ENCODE measurements around the gene CELSR3. TPM values are rescaled to one million over a fixed set of nuclear protein-coding genes. Genes with fewer than 3 reads are reported as not detected.

Gene CELSR3
- polyA plus RNA-seq, 6 donors from 2014 or later = 0.28 TPM; not detected in 5

- peak overlapping the region in 1 of 6 donors; percentile 36 for H3K27ac Mint-ChIP-seq
- H3K4me3 Mint-ChIP-seq = peak overlapping the region in 3 of 8 donors; percentile 3 to 82 (median 42)
- no peaks in the 10 kb centered on the region for H3K36me3 Mint-ChIP-seq
Observed at GRCh38 chr3:48633256-48633655, 29.4 kb downstream of the CELSR3 start.

GRCh38 chr3:48631516-48632448 lies 30.9 kb downstream of the CELSR3 start:
- H3K27me3 Mint-ChIP-seq = no peaks in the 10 kb centered on the region
- H3K36me3 Mint-ChIP-seq = no peaks in the 10 kb centered on the region
- peak overlapping the region in 1 of 6 donors; percentile 77 for H3K27ac Mint-ChIP-seq
- peaks cover 7 to 21% (median 20%) of the 10 kb centered on the region in 3 donors for H3K4me1 Mint-ChIP-seq
- DNase-seq (no peak), ATAC-seq (ENCODE audit: low read depth in 2 of 2) (no peak)
- peak overlapping the region in 1 of 8 donors; percentile 12 for H3K4me3 Mint-ChIP-seq
- no peaks in the 10 kb centered on the region for H3K9me3 Mint-ChIP-seq

More at GRCh38 chr3:48633256-48633655, 29.4 kb downstream of the CELSR3 start:
- Mint-ChIP-seq H3K9me3 (no peaks in the 10 kb centered on the region), H3K4me1 (peaks cover 7 to 24% (median 23%) of the 10 kb centered on the region in 3 donors), H3K27me3 (peaks cover 0 to 3% (median 0%) of the 10 kb centered on the region in 3 donors)
- no peak for DNase-seq
- ATAC-seq (ENCODE audit: low read depth in 2 of 2) = no peak

- Mint-ChIP-seq H3K9me3 (no peaks in the 10 kb centered on the region), H3K4me1 (peaks cover 7 to 17% (median 12%) of the 10 kb centered on the region in 3 donors), H3K27ac (no peak overlapping the region), H3K27me3 (no peaks in the 10 kb centered on the region), H3K4me3 (no peak overlapping the region), H3K36me3 (no peaks in the 10 kb centered on the region)
- DNase-seq (no peak), ATAC-seq (ENCODE audit: low read depth in 2 of 2) (no peak)
Observed at GRCh38 chr3:48630833-48631232, 31.9 kb downstream of the CELSR3 start.

- no peak overlapping the region for H3K4me3 Mint-ChIP-seq
- no peak for DNase-seq
- ATAC-seq (ENCODE audit: low read depth in 2 of 2) = no peak
- H3K9me3 Mint-ChIP-seq = no peaks in the 10 kb centered on the region
- peaks cover 5 to 12% (median 11%) of the 10 kb centered on the region in 3 donors for H3K4me1 Mint-ChIP-seq
- no peak overlapping the region for H3K27ac Mint-ChIP-seq
- H3K27me3 Mint-ChIP-seq = no peaks in the 10 kb centered on the region
- H3K36me3 Mint-ChIP-seq = no peaks in the 10 kb centered on the region
Observed at GRCh38 chr3:48630407-48630806, 32.3 kb downstream of the CELSR3 start.

- no peak for ATAC-seq (ENCODE audit: low read depth in 2 of 2)
- H3K27me3 Mint-ChIP-seq = no peaks in the 10 kb centered on the region
Observed at GRCh38 chr3:48629894-48630293, 32.8 kb downstream of the CELSR3 start.

GRCh38 chr3:48628277-48629017 lies 34.2 kb downstream of the CELSR3 start:
- H3K36me3 Mint-ChIP-seq = no peaks in the 10 kb centered on the region

More at GRCh38 chr3:48629894-48630293, 32.8 kb downstream of the CELSR3 start:
- Mint-ChIP-seq H3K4me1 (peaks cover 3 to 11% (median 11%) of the 10 kb centered on the region in 3 donors), H3K27ac (no peak overlapping the region), H3K36me3 (no peaks in the 10 kb centered on the region), H3K9me3 (no peaks in the 10 kb centered on the region), H3K4me3 (peak overlapping the region in 1 of 8 donors; percentile 21)
- no peak for DNase-seq

GRCh38 chr3:48625600-48625999 lies 37.1 kb downstream of the CELSR3 start:
- Mint-ChIP-seq H3K27me3 (peaks cover 0 to 5% (median 0%) of the 10 kb centered on the region in 3 donors), H3K4me1 (no peaks in the 10 kb centered on the region), H3K4me3 (no peak overlapping the region), H3K27ac (no peak overlapping the region), H3K9me3 (no peaks in the 10 kb centered on the region), H3K36me3 (no peaks in the 10 kb centered on the region)
- no peak for ATAC-seq (ENCODE audit: low read depth in 2 of 2)
- no peak for DNase-seq

More at GRCh38 chr3:48628277-48629017, 34.2 kb downstream of the CELSR3 start:
- Mint-ChIP-seq H3K4me3 (peak overlapping the region in 1 of 8 donors; percentile 24), H3K9me3 (no peaks in the 10 kb centered on the region), H3K27ac (peak overlapping the region in 2 of 6 donors; percentile 22 to 52), H3K27me3 (no peaks in the 10 kb centered on the region), H3K4me1 (peaks cover 0 to 3% (median 3%) of the 10 kb centered on the region in 3 donors)
- no peak for ATAC-seq (ENCODE audit: low read depth in 2 of 2)
- no peak for DNase-seq

- no peaks in the 10 kb centered on the region for H3K36me3 Mint-ChIP-seq
Observed at GRCh38 chr3:48624767-48625166, 37.9 kb downstream of the CELSR3 start.

GRCh38 chr3:48623851-48624547 lies 38.7 kb downstream of the CELSR3 start:
- H3K36me3 Mint-ChIP-seq = no peaks in the 10 kb centered on the region
- no peaks in the 10 kb centered on the region for H3K4me1 Mint-ChIP-seq
- peaks cover 0 to 5% (median 0%) of the 10 kb centered on the region in 3 donors for H3K27me3 Mint-ChIP-seq
- DNase-seq = no peak
- ATAC-seq (ENCODE audit: low read depth in 2 of 2) = no peak
- H3K9me3 Mint-ChIP-seq = peaks cover 0 to 3% (median 0%) of the 10 kb centered on the region in 7 donors
- no peak overlapping the region for H3K4me3 Mint-ChIP-seq
- no peak overlapping the region for H3K27ac Mint-ChIP-seq

More at GRCh38 chr3:48624767-48625166, 37.9 kb downstream of the CELSR3 start:
- no peak overlapping the region for H3K27ac Mint-ChIP-seq
- no peak for DNase-seq
- peaks cover 0 to 5% (median 0%) of the 10 kb centered on the region in 3 donors for H3K27me3 Mint-ChIP-seq
- H3K4me1 Mint-ChIP-seq = no peaks in the 10 kb centered on the region
- H3K4me3 Mint-ChIP-seq = no peak overlapping the region
- H3K9me3 Mint-ChIP-seq = peaks cover 0 to 3% (median 0%) of the 10 kb centered on the region in 7 donors
- ATAC-seq (ENCODE audit: low read depth in 2 of 2) = no peak

- H3K27ac Mint-ChIP-seq = no peak within 1 kb of the TSS
Observed at GRCh38 chr3:48621461-48621869, 41.2 kb downstream of the CELSR3 start, which contains the start of gene TMEM89. Gene TMEM89 (minus strand): TSS chr3:48621769. CDS start chr3:48621756, 13 bp downstream.

GRCh38 chr3:48619541-48620524 lies 42.9 kb downstream of the CELSR3 start:
- H3K36me3 Mint-ChIP-seq = no peaks in the 10 kb centered on the region
- DNase-seq = no peak
- no peak overlapping the region for H3K27ac Mint-ChIP-seq
- no peak overlapping the region for H3K4me3 Mint-ChIP-seq
- H3K27me3 Mint-ChIP-seq = peaks cover 0 to 5% (median 0%) of the 10 kb centered on the region in 3 donors
- peaks cover 0 to 18% (median 9%) of the 10 kb centered on the region in 7 donors for H3K9me3 Mint-ChIP-seq
- no peak for ATAC-seq (ENCODE audit: low read depth in 2 of 2)
- H3K4me1 Mint-ChIP-seq = no peaks in the 10 kb centered on the region

More at GRCh38 chr3:48621461-48621869, 41.2 kb downstream of the CELSR3 start, which contains the start of gene TMEM89:
- no peak for ATAC-seq (ENCODE audit: low read depth in 2 of 2)
- H3K4me1 Mint-ChIP-seq = no peaks in the 10 kb centered on the region
- DNase-seq = no peak
- H3K36me3 Mint-ChIP-seq = no peaks in the 10 kb centered on the region
- no peak within 1 kb of the TSS for H3K4me3 Mint-ChIP-seq
- H3K27me3 Mint-ChIP-seq = peaks cover 0 to 5% (median 0%) of the 10 kb centered on the region in 3 donors
- H3K9me3 Mint-ChIP-seq = peaks cover 0 to 18% (median 9%) of the 10 kb centered on the region in 7 donors

- Mint-ChIP-seq H3K4me3 (no peak overlapping the region), H3K4me1 (no peaks in the 10 kb centered on the region), H3K36me3 (no peaks in the 10 kb centered on the region), H3K27ac (no peak overlapping the region), H3K27me3 (peaks cover 0 to 11% (median 0%) of the 10 kb centered on the region in 3 donors), H3K9me3 (peaks cover 0 to 18% (median 9%) of the 10 kb centered on the region in 7 donors)
- ATAC-seq (ENCODE audit: low read depth in 2 of 2) = no peak
- no peak for DNase-seq
Observed at GRCh38 chr3:48617559-48617958, 45.1 kb downstream of the CELSR3 start.
